IPS-11a (cell line): Measurements from ENCODE around the gene POLD4.

Experiments
- H3K4me3 ChIP-seq: one replicate; pipeline ENCODE4 v1.5.1; 2013; ENCODE audit warnings: low read depth, low read length, control low read depth

Gene POLD4

GRCh38 chr11:67389477-67389876, 36.1 kb upstream of the POLD4 start:
- no peak overlapping the region for H3K4me3 ChIP-seq

- no peak overlapping the region for H3K4me3 ChIP-seq
These were observed 34.2 kb upstream of the POLD4 start for GRCh38 chr11:67387518-67387917.

DNA sequence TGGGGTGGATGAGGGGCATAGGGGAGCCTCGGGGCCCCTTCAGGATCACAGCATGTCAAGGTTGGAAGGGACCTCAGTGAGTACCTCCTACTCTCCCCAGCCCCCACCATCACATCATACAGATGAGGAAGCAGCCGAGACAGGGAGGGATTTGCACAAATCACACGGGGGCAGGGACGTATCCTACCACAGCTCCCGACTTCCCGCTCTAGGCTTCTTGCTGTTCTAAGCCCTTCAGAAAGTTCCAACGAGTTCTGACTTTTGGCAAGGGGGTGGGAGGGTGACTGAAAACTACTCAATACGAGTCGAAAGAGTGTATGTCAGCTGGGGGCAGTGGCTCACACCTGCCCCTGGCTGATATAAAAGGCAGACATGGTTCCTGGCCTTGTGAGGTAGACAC, 33.7 kb upstream of the POLD4 start:
- no peak overlapping the region for H3K4me3 ChIP-seq

DNA sequence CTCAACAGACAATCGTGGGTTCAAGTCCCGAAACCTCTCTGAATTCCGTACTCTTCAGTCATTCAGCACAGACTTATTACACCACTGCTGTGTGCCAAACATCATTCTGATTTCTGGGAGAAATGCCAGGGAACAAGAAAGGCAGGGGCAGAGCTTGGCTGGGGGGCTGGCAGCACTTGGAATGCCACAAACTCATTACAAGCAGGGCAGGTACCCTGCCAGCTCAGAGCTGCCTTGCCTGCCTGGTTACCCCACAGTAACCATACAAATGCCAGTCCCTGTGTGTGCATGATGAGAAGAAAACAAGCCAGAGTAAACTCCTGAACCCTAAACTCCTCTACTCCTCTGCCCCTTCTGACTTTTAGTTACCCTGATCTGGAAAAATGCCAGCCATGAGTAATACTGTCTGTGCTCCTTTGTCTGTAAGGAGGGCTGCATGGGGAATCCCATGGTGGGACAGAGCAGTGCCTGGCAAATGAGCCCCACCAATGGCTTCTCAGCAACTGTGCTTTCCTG, 31.6 kb upstream of the POLD4 start:
- H3K4me3 ChIP-seq = no peak overlapping the region

GRCh38 chr11:67382276-67383136, 29.2 kb upstream of the POLD4 start:
- no peak overlapping the region for H3K4me3 ChIP-seq

- H3K4me3 ChIP-seq = no peak overlapping the region
These were observed 28.1 kb upstream of the POLD4 start for GRCh38 chr11:67381244-67381972.

GRCh38 chr11:67379061-67380058, 26.0 kb upstream of the POLD4 start:
- H3K4me3 ChIP-seq = no peak overlapping the region

DNA sequence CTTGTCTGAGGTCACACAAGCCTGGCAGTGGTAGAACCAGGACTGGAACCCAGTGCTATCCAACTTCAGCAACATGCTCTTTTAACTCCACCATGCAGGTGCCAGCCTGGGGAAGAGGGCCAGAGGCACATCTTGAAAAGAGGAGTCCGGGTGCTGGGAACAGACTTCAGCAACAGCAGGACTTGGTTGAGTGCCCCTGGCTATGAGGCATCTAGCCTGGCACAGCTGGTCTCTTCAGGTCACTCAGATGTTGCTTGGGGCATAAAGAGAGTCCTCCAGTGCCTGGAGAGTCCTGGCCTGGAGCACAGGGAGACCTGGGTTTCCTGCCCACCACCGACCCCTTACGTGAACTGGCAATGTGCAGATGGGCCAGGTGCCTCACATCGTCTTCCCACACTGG, 25.2 kb upstream of the POLD4 start:
- no peak overlapping the region for H3K4me3 ChIP-seq

DNA sequence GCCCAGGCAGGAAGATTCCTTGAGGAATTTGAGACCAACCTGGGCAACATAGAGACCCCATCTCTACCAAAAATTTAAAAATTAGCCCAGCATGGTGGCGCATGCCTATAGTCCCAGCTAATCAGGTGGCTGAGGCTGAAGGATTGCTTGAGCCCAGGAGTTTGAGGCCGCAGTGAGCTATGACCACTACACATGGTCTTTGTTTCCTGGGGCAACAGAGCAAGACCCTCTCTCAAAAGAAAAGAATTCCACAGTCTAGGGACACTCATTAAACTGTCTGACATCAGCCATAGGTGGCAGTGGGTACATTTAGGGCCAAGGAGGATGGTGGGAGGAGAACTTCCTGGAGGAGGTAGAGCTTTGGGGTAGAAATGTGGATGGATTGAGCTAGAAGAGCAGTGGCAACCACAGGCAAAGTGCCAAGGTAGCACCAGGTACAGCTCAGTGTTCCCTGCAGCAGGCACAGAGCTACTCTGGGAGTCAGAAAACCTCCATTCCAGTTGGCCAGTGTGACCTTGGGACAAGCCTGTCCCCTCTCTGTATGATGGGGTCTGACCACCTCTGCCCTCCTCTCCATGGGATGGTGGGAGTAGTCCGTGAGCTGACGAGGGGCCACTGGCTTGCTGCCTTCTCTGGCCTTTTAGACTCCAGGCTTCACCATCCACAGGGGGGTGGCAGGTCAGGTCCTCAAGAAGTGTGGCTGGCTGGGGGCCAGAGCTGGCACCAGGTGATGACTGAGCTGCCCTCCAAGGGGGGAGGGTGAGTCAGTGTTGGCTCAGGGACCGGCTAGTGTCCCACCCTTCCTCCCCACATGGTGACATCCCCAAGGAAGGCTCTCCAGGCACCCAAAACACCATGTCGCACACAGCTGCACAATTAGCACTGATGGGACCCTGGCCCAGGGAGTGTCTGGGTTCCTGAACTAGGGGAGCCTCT, 23.8 kb upstream of the POLD4 start:
- no peak overlapping the region for H3K4me3 ChIP-seq

- H3K4me3 ChIP-seq = peak overlapping the region; percentile 20
These were observed 22.9 kb upstream of the POLD4 start for GRCh38 chr11:67376063-67376820.

- H3K4me3 ChIP-seq = peak overlapping the region; percentile 20
These were observed 22.1 kb upstream of the POLD4 start for GRCh38 chr11:67375320-67376055.

- H3K4me3 ChIP-seq = no peak overlapping the region
These were observed 21.4 kb upstream of the POLD4 start for GRCh38 chr11:67374571-67375281.

DNA sequence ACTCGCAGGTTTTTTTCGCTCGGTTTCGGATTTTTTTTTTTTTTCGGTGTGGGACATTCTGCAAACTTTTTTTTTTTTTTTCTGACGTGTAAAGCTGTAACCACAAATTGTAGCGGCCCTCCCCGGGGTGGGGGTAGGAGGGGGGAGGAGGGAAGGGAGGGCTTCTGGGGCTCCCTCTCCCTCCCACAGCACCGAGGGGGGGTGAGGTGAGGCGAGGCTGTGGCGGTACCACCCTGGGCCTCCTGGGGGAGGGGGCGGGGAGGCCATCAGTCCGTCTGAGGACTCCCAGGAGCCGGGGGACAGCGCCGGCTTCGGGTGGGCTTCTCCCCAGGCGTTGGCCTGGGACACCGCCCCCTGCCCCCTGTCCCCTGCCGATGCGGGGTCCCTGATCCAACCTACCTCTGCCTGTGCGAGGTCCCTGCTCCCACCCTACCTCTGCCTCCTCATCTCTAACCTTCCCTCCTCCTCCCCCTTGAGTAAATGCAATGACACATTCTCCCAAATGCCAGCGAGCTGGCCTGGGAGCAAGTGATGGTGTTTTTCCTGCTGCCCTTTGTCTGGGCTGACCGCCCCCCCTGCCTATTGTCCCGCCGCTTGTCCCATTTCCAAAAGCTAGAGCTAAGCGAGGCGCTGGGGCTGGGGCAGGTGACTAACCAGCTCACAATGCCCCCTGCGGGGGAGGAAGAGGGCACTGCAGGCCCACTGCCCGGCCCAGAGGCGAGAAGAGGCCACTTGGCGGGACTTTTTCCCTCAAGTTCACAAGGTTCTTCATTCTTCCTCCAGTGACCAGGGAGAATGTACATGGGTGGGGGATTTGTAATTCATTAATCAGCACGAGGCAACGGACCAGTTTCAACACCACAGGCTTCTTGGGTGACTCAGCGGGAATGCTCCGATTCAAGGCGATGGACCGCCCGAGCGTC, 20.6 kb upstream of the POLD4 start:
- peak overlapping the region; percentile 47 for H3K4me3 ChIP-seq

DNA sequence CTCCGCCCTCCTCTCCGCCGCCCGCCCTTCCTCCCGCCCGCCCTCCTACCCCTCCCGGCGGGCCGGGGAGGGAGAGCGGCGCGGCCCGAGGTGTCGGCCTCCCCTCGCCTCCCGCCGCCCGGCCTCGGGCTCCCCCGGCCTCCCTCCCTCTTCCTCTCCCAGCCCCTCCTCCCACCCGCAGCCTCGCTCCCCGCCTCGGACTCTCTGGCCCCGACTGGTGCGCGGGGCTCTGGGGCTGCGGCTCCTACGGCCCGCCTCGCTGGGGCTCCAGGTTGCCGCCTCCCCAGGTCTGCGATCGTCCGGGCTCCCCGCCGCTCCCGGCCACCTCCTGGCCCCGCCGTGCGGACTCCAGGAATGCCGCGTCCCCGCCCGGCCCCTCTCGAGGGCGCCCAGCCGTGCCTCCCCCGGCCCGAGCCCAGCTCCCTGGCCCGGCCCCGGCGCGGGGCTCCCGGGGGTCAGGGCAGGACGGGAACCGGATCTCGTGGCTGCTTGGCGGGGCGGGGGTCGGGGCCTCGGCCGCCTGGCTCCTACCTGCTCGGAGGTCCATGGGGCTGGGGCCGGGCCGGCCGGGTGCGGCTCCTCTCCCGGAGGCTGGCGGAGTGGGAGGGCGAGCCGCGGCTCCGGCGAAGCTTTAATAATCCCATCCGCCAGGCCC, 19.8 kb upstream of the POLD4 start, which contains the start of gene CLCF1:
TSS of gene CLCF1 (minus strand) at position 606 of the 655 bp plus-strand sequence. CDS start at position 547, 59 bp downstream.
- H3K4me3 ChIP-seq = peak within 1 kb of the TSS; percentile 47

- H3K4me3 ChIP-seq = peak overlapping the region; percentile 47
These were observed 19.1 kb upstream of the POLD4 start for GRCh38 chr11:67372321-67372992.
